Astrocyte (in vitro differentiated cells and primary cell): ENCODE data around the gene HNRNPA2B1. TPM values are rescaled to one million over a fixed set of nuclear protein-coding genes. Genes with fewer than 3 reads are reported as not detected.
A peak's percentile ranks its signal among the peaks of the same experiment; 100 is the strongest.

ENCODE experiments used
- DNase-seq: peaks from one replicate; pipeline ENCODE4 v3.0.0-alpha.2; 2010; ENCODE audit warnings: low read depth
- FAIRE-seq: peaks from 2 replicates; lab custom pipeline; 2011; peaks lifted over from hg19 to GRCh38; lab: Jason Lieb, UNC
- H2AFZ ChIP-seq: 2 replicates; pipeline ENCODE4 v1.6.0; 2012; ENCODE audit warnings: low read depth, low read length, inconsistent platforms
- H3K27ac ChIP-seq: 2 replicates; pipeline ENCODE4 v1.5.1; 2011; ENCODE audit warnings: low read depth, low read length, inconsistent platforms
- H3K27me3 ChIP-seq: 2 replicates; pipeline ENCODE4 v1.6.0; 2011; ENCODE audit warnings: low read length, inconsistent platforms; ENCODE audit not compliant: insufficient read depth
- H3K36me3 ChIP-seq: 2 replicates; pipeline ENCODE4 v1.5.1; 2011; ENCODE audit warnings: low read length, inconsistent platforms; ENCODE audit not compliant: insufficient read depth
- H3K4me1 ChIP-seq: 2 replicates; pipeline ENCODE4 v1.5.1; 2011; ENCODE audit warnings: low read length, inconsistent platforms; ENCODE audit not compliant: insufficient read depth
- H3K4me2 ChIP-seq: 2 replicates; pipeline ENCODE4 v1.6.0; 2012; ENCODE audit warnings: low read length, inconsistent platforms
- H3K4me3 ChIP-seq: 2 replicates; pipeline ENCODE4 v1.5.1; 2011; ENCODE audit warnings: low read depth, mild to moderate bottlenecking, low read length, inconsistent platforms; ENCODE audit not compliant: insufficient read depth
- H3K79me2 ChIP-seq: 2 replicates; pipeline ENCODE4 v1.6.0; 2012; ENCODE audit warnings: mild to moderate bottlenecking, low read length, inconsistent platforms; ENCODE audit not compliant: insufficient read depth
- H3K9ac ChIP-seq: 2 replicates; pipeline ENCODE4 v1.6.0; 2012; ENCODE audit warnings: mild to moderate bottlenecking, low read length, inconsistent platforms
- H3K9me3 ChIP-seq: 2 replicates; pipeline ENCODE4 v1.5.1; 2012; ENCODE audit warnings: low read depth, mild to moderate bottlenecking, low read length, inconsistent platforms; ENCODE audit not compliant: insufficient read depth
- H4K20me1 ChIP-seq: 2 replicates; pipeline ENCODE4 v1.6.0; 2012; ENCODE audit warnings: low read length, inconsistent platforms; ENCODE audit not compliant: insufficient read depth
- H3K27ac Mint-ChIP-seq: one replicate; pipeline ENCODE4 v1.8.0; 2021; ENCODE audit warnings: mild to moderate bottlenecking, mixed read lengths; ENCODE audit not compliant: unreplicated experiment
- H3K27me3 Mint-ChIP-seq: one replicate; pipeline ENCODE4 v1.8.0; 2021; ENCODE audit warnings: low read depth, mixed read lengths; ENCODE audit not compliant: unreplicated experiment
- H3K36me3 Mint-ChIP-seq: one replicate; pipeline ENCODE4 v1.8.0; 2021; ENCODE audit warnings: low read depth, mixed read lengths; ENCODE audit not compliant: unreplicated experiment
- H3K4me1 Mint-ChIP-seq: one replicate; pipeline ENCODE4 v1.8.0; 2021; ENCODE audit warnings: low read depth, mixed read lengths; ENCODE audit not compliant: unreplicated experiment
- H3K4me3 Mint-ChIP-seq: one replicate; pipeline ENCODE4 v1.8.0; 2021; ENCODE audit warnings: mild to moderate bottlenecking, moderate library complexity, mixed read lengths; ENCODE audit not compliant: unreplicated experiment
- H3K9me3 Mint-ChIP-seq: one replicate; pipeline ENCODE4 v1.8.0; 2021; ENCODE audit warnings: mild to moderate bottlenecking, mixed read lengths; ENCODE audit not compliant: unreplicated experiment
- EZH2 ChIP-seq: IDR thresholded peaks from 2 replicates; pipeline ENCODE4 v1.6.1; 2012; ENCODE audit warnings: mild to moderate bottlenecking, low read length, inconsistent platforms; ENCODE audit not compliant: insufficient read depth
- total RNA-seq: library from RNA; stranded (reverse); gene quantifications from 2 replicates; pipeline ENCODE4 v1.2.1, GENCODE V29; 2021
- TF ChIP-seq, protein P1 (sequence below): IDR thresholded peaks from 2 replicates; pipeline ENCODE4 v1.5.1; 2011; ENCODE audit warnings: low read depth, mild to moderate bottlenecking, inconsistent platforms, low read length, moderate library complexity; ENCODE audit not compliant: insufficient read depth

The HNRNPA2B1 gene
- total RNA-seq, 1 donor from 2014 or later, result 415 TPM

DNA sequence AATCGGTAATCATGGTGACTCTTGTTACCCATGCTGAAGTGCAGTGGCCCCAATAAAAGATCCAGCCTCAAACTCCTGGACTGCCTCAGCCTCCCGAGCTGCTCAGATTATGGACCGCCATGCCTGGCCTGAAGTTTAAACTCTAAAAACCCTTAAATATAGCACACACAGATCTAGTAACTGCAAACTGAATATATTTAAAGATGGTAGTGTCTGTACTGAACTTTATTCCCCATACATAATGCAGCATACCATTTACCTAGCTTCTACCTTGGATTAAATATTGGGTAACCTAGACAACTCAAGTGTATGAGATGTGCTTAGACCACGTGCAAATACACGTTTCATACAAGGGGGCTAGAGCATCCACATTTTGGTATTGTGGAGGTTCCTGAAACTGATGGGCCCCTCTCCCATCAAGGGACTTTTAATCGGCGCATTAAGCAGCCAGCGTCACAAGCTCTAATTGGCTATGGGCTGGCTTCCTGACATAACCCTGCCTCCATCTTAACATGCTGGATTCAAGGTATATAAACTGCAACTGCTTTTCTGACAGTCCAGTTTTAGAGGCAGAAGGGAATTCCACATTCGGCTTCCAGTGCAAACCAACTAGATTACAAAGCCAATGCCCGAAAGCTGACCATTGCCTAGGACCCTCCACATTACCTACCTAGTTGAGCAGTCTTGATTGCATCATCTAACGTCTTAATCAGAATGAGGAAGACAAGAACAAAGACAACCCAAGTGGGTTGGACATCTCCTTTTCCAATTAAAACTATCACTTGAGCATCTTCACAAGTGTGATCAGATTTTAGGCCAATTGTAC, 13.0 kb downstream of the HNRNPA2B1 start:
- Mint-ChIP-seq H3K27me3 (no peaks in the 10 kb centered on the region), H3K4me3 (no peak overlapping the region), H3K4me1 (peaks cover 43% of the 10 kb centered on the region), H3K36me3 (peaks cover 21% of the 10 kb centered on the region), H3K9me3 (no peaks in the 10 kb centered on the region), H3K27ac (peak overlapping the region; percentile 77)
- Histone ChIP-seq H3K4me2 (no peak overlapping the region), H3K4me3 (no peak overlapping the region), H3K9ac (no peak overlapping the region), H3K9me3 (no peaks in the 10 kb centered on the region), H4K20me1 (peaks cover 85% of the 10 kb centered on the region), H3K4me1 (no peaks in the 10 kb centered on the region), H3K27ac (no peak overlapping the region), H3K27me3 (no peaks in the 10 kb centered on the region), H3K36me3 (peaks cover 54% of the 10 kb centered on the region), H3K79me2 (peaks cover 27% of the 10 kb centered on the region), H2AFZ (no peak overlapping the region)
- FAIRE-seq (no peak), DNase-seq (no peak)
- TF ChIP-seq EZH2, result no peak
- TF ChIP-seq, protein P1, sequence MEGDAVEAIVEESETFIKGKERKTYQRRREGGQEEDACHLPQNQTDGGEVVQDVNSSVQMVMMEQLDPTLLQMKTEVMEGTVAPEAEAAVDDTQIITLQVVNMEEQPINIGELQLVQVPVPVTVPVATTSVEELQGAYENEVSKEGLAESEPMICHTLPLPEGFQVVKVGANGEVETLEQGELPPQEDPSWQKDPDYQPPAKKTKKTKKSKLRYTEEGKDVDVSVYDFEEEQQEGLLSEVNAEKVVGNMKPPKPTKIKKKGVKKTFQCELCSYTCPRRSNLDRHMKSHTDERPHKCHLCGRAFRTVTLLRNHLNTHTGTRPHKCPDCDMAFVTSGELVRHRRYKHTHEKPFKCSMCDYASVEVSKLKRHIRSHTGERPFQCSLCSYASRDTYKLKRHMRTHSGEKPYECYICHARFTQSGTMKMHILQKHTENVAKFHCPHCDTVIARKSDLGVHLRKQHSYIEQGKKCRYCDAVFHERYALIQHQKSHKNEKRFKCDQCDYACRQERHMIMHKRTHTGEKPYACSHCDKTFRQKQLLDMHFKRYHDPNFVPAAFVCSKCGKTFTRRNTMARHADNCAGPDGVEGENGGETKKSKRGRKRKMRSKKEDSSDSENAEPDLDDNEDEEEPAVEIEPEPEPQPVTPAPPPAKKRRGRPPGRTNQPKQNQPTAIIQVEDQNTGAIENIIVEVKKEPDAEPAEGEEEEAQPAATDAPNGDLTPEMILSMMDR, result no peak

DNA sequence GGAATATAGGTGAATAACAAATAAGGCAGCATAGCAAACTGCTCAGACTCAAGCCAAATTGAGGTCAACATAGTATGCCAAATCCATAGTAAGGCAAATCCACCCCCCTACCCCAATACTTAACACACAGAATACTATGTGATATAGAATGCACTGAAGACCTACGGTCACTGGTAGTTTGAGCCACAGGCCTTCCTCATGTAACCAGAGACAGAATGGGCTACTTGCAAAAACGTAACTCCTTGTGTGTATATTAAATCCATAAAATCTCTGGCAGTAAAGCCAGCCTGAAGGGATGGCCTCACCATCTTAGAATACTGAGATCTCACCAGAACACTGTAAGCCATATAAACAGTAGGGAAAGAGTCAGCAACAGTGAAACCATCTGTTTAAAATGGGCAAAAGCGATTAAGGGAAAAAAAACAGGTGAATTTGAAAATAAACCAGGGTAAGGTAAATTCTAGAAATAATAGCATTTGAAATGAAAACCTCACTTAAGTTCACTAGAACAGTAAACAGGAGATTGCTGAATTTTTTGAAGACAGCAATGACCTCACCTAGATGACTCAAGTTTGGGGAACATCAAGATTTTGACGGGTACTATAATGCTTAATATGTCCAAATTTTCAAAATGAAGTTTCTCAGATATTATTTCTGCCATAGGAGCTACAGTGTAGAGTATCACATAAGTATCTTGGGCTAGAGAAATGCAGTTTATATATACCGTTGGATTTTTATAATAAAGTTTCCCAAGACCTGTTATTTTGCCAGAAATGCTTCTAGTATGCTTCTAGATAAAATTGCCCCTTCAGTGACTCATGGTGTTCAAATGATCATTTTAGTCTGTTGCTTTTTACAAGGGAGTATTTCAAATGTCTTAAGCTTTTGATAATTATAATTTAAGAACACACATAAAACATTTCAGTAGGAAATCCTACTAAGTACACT, 13.9 kb downstream of the HNRNPA2B1 start:
- peaks cover 82% of the 10 kb centered on the region for H4K20me1 ChIP-seq
- H3K27ac ChIP-seq, result no peak overlapping the region
- no peak overlapping the region for H3K4me3 ChIP-seq
- no peak overlapping the region for H3K4me3 Mint-ChIP-seq
- H3K9me3 Mint-ChIP-seq, result no peaks in the 10 kb centered on the region
- H3K36me3 Mint-ChIP-seq, result peaks cover 15% of the 10 kb centered on the region
- H2AFZ ChIP-seq, result no peak overlapping the region
- peak overlapping the region; percentile 77 for H3K27ac Mint-ChIP-seq
- no peaks in the 10 kb centered on the region for H3K9me3 ChIP-seq
- H3K36me3 ChIP-seq, result peaks cover 46% of the 10 kb centered on the region
- H3K9ac ChIP-seq, result no peak overlapping the region
- FAIRE-seq, result no peak
- no peak overlapping the region for H3K4me2 ChIP-seq
- no peaks in the 10 kb centered on the region for H3K27me3 Mint-ChIP-seq
- H3K79me2 ChIP-seq, result peaks cover 17% of the 10 kb centered on the region
- no peaks in the 10 kb centered on the region for H3K27me3 ChIP-seq
- TF ChIP-seq EZH2, result no peak
- TF ChIP-seq, protein P1, result no peak
- DNase-seq, result no peak
- H3K4me1 Mint-ChIP-seq, result peaks cover 36% of the 10 kb centered on the region
- H3K4me1 ChIP-seq, result no peaks in the 10 kb centered on the region
